HG03095 (cell line): ENCODE measurements around the gene RCBTB1.
"Not testable (repeated sequence)": the region's sequence is repeated elsewhere in the genome, so short reads cannot be mapped to it uniquely, and the experiment has no call there.

Source experiments
- ATAC-seq: cut with Tn5 transposase; IDR thresholded peaks from one replicate; pipeline ENCODE4 v1.9.1; 2021; ENCODE audit warnings: moderate library complexity; ENCODE audit not compliant: unreplicated experiment

The RCBTB1 gene

DNA sequence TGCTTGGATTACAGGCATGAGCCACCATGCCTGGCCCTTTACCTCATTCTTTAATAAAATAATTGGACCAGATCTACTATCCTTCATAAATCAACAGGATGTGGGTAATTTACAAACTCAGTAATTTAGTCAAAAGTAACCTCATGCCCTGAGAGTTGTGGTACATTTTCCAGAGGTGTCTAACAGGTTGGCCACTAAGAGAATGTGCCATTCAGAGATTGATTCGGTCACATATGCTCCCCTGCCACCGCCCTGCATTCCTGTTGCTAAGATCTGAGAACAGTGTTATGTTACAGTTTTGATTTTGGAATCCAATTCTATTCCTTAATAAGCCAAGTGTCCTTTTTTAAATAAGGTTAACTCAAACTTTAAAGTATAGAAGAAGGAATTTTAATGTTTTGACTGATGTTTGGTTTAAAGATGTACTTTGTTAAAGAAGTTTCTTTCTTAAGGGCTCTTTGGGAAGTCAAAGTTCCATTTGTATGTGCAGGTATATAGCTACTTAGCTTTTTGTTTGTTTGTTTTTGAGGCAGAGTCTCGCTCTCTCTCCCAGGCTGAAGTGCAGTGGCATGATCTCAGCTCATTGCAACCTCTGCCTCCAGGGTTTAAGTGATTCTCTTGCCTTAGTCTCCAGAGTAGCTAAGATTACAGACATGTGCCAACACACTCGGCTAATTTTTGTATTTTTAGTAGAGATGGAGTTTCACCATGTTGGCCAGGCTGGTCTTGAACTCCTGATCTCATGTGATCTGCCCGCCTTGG lies 60.4 kb downstream of the RCBTB1 start:
- ATAC-seq = no peak

DNA sequence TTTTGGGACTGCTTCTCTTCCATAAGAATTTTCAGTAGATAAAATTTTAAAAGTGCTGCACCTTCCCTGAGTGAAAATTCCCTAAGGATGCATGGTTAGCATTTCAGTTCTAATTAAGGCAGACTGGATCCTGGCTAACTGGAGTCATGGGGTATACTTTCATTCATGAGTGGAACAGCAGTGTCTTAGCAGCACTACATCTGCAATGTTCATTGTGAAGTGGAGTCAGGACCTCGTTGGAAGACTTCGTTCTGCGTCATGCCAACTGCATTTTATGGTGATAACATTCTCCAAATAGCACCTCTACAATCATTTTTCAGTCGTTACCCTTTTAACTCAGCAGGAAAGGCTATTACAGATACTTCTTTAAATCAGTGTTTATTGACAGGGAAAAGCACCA lies 64.1 kb downstream of the RCBTB1 start:
- no peak for ATAC-seq

DNA sequence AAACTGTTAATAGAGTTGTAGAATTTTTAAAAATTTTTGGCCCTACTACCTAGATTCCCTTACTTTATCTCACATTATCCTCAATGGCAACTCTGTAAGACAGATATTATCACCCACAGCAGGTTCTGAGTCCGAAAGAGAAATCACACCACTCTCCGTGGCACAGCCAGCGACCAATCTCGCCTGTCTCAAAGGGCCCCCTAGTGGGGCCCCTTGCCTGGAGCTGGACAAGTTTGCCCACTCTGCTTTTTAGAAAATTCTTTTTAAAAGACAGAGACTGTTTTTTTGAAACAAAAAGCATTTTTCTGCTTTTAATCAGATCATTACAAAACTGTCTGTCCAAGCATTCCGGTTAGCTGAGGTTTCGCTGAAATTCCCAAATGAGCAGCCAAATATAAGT lies 67.9 kb downstream of the RCBTB1 start:
- ATAC-seq = no peak

DNA sequence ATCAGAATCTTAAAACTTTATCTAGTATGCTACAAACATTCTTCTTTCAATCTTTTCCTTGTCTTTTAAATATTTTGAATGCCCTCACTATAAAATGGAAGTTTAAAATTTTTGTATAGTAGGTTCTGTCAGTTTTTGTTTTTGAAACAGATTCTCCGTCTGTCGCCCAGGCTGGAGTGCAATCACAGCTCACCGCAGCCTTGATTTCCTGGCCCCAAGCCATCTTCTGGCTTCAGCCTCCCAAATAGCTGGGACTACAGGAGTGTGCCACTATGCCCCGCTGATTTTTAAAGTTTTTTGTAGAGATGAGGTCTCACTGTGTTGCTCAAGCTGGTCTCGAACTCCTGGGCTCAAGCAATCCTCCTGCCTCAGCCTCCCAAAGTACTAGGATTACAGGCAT lies 68.9 kb downstream of the RCBTB1 start:
- ATAC-seq = no peak

DNA sequence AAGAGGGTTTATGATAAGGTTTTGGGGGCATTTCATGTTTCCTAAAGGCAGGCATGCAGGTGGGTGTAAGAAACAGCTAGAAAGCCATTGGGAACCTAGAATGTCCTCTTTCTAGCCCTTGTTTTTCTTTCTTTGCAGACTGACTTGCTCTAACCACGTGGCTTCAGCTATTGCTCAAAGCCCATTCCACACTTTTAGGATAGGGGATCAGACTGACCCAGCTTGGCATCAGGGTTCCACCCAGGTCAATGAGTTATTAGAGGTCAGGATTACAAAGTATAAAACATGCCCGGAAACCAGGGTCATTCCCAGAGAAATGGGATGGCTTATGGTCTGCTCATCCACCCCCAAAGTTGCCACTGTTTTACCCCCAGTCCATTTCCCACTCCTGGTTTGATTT lies 72.8 kb downstream of the RCBTB1 start:
- ATAC-seq = no peak

DNA sequence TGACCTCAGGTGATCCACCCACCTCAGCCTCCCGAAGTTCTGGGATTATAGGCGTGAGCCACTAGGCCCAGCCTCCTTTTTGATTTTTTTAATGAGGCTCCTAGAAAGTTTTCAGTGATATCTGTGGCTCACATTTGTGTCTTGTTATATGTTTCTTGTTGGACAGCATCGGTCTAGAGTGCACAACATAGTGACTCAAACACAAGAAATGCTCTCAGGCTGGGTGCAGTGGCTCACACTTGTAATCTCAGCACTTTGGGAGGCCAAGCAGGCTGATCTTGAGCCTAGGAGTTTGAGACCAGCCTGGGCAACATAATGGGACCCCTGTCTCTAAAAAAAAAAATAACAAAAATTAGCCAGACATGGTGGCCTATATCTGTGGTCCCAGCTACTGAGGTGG lies 81.4 kb downstream of the RCBTB1 start:
- ATAC-seq = no peak

DNA sequence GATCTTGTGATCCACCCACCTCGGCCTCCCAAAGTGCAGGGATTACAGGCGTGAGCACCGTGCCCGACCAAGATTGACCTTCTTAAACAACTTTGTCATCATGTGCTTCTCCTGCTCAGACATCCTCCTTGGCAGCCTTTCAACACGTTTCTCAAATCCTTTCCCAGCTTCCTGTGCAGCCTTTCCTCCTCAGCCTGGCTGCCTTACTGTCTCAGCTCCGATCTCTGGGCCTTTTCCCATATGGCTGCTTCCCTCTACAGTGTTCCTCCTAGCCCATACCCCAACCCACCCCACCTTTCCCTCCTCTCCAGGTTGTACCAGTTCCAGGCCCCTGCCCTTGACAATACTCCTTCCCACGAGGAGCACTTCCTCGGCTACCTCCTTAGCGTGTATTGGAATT lies 82.4 kb downstream of the RCBTB1 start:
- no peak for ATAC-seq

DNA sequence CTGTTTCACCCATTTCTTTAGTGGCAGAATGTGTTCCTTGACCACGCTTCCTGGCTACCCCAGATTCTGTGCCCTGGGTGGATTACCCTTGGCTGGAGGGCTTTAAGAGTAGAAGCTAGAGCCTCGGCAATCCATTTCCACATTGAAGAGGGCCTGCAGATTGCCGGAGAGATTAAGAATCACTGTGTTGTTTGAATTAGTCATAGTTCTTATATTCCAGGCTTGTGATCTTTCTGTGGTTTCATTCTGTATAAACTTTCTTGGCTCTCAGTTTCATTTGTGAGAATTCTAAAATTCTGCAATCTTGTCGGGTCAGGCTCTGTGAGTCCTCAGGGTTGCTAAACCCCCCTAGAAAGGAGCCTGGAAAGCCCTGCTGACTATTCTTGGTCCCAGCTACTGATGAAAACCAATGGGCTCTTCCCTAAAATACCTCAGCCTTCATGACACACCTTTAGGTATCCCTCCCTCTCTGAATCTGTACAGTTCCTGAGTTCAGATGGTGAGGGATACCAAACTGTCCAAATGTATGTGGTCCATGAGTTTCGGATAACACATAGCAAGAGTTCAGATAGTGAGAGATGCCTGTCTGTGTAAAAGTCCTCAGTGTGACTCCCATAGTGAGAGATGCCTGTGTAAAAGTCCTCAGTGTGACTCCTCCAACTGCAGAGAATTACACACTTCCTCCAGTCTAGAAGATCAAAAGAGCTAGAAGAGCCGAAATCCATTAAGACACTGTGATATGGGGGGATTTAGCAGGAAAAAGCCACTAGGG lies 85.3 kb downstream of the RCBTB1 start:
- ATAC-seq = no peak

DNA sequence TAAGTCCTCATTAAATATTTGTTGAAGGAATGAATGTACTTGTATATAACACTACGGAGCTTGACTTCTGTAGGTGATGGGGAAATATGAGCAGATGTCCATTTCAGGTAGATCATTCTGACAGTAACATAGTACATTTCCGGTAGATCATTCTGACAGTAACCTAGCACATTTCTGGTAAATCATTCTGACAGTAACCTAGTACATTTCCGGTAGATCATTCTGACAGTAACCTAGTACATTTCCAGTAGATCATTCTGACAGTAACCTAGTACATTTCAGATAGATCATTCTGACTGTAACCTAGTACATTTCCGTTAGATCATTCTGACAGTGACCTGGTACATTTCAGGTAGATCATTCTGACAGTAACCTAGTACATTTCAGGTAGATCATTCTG lies 87.2 kb downstream of the RCBTB1 start:
- no peak for ATAC-seq

DNA sequence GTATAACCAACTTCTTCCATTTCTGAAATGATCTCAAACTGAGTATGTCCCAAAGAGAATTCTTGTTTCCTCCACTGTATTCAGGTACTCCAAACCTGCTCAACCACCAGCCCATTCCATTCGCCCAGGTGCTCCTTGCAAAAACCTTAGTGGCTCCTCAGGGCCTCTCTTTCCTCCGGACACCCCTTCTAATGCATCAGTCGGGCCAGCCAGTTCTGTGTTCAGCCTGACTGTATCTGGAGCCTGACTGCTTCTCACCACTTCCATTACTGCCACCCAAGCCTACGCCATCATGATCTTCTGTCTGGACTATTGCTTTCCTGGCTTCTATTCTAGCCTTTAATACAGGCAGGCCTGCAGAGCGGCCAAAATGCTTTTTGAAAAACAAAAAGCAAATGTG lies 88.1 kb downstream of the RCBTB1 start:
- ATAC-seq = no peak

DNA sequence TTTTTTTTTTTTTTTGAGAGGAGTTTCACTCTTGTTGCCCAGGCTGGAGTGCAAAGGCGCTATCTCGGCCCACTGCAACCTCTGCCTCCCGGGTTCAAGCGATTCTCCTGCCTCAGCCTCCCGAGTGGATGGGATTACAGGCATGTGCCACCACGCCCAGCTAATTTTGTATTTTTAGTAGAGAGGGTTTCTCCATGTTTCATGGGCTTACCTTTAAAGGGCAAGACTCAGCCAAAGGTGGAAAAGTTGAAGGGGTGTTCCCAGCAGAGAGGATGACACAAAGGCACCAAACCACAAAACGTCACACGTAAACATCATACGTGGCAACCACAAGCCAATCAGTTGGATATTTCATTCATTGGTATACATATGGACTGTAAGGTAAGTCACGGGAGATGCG lies 88.5 kb downstream of the RCBTB1 start:
- not testable (repeated sequence) for ATAC-seq

DNA sequence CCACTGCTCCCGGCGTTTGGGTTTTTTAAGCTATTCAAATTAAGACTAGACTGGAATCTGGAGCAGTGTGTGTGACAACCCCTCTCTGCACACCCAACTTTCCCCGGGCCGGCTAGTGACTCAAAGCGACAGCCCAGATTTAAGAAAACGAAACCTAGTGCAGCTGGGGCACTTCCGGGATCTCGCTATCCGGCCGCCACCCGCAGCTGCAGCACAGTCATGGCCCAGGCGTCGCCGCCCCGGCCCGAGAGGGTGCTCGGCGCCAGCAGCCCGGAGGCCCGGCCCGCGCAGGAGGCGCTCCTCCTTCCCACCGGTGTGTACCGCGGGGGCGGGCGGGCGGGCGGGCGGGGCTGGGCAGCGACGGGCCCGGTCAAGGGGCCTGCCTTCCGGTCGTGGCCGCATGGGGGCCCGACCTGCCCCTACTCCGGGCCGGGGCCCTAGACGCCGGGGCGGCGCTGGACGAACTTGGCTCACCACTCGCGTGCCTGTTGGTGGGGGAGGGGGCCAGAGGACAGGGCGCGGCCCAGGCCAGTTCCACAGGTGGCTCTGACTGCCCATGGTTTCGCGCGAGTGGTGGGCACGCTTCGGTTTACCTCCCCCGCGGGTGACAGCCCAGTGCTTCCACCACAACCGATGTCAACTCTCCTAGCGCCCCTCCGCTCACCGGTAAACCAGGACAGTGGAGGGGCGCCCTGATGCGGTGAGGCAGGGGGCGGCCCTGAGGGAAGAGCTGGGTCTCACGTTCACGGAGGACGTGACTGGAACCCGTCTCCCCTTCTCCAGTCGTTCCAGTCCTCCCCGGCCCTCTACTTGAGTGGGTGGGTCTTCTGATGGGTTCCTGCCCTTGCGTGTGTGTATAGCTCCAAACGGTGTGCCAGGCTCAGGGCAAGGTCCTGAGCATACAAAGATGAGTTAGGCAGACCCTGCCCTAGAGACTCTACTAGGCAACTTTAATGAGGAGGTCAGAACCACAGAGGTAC lies 89.3 kb downstream of the RCBTB1 start, which contains the start of gene PHF11:
Gene PHF11 (plus strand): TSS at position 171 of the 980 bp plus-strand sequence. CDS start 49 bp downstream, at position 220.
- ATAC-seq = peak; percentile 80

DNA sequence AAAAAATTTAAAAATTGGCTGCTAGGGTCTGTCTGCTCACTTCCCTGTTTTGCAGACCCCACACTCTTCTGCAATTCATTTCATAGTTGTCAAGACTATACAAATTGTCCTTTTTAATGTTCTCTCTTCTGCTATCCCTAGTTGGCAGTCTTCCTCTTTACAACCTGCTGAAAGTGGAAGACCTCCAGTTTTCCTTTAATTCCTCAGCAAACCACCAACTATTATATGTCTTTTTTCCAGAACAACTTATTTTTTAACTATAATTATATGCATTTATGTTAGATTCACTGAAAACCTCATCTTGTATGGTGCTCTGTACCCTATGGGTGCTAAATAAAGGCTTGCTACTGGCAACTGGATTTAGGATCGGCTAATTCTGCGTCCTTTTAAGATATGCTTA lies 90.7 kb downstream of the RCBTB1 start:
- ATAC-seq = no peak

DNA sequence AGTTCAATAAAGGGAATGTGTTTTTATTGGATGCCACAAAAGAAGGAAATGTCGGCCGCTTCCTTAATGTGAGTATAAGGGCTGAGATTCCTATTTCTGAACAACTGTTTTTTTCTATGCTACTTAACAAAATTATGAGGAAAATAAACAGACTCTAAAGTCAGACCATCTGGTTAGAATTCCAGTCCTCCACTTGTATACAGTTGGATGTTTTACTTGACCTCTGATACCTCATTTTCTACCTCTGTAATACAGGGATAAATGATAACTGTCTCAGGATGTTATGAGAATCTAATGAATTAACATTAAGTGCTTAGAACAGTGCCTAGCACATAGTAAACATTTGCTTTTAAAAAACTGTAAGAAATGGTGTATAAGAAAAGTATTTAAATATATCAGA lies 96.8 kb downstream of the RCBTB1 start:
- ATAC-seq = no peak
